NCI-H1105 (cell line): Measurements from ENCODE around the gene STAG1.
A peak's percentile ranks its signal among the peaks of the same experiment; 100 is the strongest.
"Not testable (repeated sequence)": the region's sequence is repeated elsewhere in the genome, so short reads cannot be mapped to it uniquely, and the experiment has no call there.

Source experiments
- DNase-seq: peaks from one replicate; lab custom pipeline; 2025; lab: John Stamatoyannopoulos, UW

Gene STAG1

DNA sequence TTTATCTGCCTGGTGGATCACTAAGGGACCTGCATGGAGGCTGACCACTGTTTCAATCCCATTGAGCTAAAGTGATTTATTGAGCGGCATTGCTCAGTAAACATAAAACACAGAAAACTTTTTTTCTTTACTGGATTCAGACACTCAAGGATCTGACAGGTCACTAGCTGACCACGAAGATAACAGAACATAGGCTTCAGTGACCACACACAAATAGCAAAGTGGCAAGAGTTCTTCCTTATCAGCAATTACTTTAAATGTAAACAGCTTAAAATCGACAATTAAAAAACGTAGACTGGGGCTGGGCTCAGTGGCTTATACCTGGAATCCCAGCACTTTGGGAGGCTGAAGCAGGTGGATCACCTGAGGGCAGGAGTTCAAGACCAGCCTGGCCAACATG lies 48.7 kb downstream of the STAG1 start:
- DNase-seq, result no peak

DNA sequence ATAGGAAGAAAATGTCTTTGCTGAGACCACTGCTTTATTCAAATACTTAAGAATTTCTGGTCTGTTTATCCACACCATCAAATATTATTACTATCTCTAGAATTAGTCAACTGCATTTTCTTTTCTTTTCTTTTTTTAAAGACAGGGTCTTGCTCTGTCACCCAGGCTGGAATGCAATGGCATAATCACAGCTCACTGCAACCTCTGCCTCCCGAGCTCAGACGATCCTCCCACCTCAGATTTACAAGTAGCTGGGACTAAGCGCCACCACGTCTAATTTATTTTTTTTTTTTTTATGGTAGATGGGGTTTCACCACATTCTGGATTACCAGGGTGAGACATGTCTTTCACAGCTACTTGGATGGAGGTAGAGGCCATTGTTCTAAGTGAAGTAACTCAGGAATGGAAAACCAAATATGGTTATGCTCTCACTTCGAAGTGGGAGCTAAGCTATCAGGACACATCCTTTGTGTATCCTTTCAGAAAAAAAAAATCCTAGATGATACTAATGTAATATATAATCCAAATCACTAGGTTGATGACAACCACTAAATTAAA lies 52.8 kb downstream of the STAG1 start:
- no peak for DNase-seq

DNA sequence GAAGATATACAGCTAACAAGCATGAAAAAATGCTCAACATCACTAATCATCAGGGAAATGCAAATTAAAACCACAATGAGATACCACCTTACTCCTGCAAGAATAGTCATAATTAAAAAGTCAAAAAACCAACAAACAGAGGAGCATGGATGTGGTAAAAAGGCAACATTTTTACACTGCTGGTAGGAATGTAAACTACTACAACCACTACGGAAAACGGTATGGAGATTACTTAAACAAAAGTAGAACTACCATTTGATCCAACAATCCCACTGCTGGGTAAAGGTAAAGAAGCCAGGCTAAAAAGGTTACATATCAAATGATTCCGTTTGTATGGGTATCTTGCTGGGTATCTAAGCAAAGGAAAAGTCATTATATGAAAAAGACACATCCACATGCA lies 53.8 kb downstream of the STAG1 start:
- DNase-seq, result no peak

DNA sequence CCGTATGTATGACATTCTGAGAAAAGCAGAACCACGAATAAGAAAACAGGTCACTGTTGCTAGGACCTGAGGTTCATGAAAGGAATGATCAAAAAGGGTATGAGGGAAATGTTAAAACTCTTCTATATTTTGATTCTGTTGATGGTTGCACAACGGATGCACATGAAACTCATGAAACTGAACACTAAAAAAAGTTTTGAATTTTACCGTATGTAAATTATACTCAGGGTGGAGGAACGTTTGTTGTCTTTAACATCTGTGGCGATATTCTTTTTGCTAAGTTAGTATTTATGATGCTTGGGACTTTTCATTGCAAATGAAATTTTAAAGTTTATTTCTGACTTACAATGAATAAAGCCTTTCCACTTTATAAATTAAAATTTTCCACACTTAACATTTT lies 55.4 kb downstream of the STAG1 start:
- DNase-seq, result no peak

DNA sequence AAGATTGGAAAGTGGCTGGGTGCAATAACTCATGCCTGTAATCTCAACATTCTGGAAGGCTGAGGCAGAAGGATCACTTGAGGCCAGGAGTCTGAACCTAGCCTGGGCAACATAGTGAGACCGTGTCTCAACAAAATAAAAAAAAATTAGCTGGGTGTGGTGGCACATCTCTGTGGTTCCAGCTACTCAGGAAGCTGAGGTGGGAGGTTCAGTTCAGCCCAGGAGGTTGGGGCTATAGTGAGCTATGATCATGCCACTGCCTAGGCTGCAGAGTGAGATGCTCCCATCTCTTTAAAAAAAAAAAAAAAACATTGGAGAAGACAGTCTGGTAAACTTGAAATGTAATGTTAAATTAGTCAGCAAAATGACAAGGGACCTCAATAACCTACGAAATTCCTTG lies 57.9 kb downstream of the STAG1 start:
- no peak for DNase-seq

DNA sequence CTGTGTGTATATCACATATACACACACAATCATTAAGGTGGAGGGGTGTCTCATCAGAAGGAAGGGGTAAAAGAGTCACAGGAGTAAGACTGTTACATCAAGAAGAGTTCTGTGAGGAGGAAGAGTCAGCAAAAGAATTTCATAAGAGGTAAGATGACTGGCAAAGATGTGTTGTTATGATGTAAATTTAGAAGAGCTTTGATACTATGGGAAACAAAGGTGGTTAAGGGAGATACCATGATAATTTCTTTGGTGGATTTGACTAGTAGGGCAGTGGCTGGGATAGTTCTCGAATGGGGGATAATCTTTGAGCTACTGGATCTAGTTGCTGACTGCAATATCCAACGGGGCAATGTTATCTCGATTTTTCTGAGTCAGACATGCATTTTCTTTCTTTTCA lies 61.6 kb downstream of the STAG1 start:
- DNase-seq, result no peak

DNA sequence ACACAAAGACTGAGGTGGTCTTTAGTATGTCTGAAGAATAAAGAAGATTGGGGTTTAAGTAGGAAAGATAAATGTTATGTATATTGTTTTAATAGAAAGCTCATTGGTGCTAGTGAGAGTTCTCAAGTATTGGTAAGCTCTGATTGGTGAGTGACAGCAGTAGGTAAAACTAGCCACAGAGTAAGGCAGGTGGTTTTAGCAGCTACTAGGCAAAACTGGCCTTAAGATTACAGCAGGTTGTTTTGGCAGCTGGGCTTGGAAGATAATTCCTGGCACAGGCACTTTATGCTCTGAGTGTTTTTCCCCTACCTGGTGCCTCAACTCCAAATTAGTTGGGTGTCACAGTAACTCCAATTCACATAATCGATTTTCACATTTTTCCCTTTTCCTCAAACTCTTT lies 66.3 kb downstream of the STAG1 start:
- no peak for DNase-seq

DNA sequence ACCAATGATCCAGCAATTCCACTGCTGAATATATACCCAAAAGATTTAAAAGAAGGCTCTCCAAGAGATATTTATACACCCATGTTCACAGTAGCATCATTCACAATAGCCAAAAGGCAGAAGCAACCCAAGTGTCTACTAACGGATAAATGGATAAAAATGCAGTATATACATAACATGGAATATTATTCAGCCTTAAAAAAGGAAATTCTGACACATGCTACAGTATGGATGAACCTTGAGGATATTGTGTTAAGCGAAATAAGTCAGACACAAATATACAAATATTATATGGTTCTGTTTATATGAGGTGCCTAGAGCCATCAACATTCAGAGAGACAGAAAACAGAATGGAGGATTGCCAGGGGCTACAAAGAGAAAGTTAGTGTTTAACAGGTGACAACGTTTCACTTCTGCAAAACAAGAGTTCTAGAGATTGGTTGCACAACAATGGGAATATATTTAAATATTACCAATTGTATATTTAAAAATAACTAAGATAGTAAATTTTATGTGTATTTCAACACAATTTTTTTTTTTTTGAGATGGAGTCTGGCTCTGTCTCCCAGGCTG lies 69.4 kb downstream of the STAG1 start:
- no peak for DNase-seq

DNA sequence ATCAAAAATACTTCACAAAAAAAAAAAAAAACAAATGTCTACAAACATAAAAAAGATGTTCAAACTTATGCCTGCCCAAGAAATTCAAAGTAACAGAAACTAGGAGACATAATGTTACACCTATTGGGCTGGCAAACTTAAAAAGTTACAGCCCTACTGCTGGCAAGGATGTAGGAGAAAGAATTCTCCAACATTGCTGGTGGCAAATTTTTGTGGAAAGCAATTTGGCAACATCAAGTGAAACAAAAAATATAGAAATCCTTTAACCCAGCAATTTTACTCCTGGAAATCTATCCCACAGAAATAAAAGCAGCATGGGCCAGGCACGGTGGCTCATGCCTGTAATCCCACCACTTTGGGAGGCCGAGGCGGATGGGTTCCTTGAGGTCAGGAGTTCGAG lies 73.2 kb downstream of the STAG1 start:
- no peak for DNase-seq

DNA sequence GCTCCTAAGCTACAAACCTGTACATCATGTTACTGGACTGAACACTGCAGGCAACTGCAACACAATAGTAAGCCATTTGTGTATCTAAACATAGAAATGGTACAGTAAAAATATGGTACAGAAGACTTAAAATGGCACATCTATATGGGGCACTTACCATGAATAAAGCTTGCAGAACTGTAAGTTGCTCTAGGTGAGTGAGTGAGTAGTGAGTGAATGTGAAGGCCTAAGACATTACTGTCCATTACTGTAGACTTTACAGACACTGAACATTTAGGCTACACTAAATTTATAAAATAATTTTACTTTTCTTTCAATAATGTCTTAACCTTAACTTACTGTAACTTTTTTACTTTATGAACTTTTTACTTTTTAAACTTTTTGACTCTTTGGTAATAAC lies 76.2 kb downstream of the STAG1 start:
- no peak for DNase-seq

DNA sequence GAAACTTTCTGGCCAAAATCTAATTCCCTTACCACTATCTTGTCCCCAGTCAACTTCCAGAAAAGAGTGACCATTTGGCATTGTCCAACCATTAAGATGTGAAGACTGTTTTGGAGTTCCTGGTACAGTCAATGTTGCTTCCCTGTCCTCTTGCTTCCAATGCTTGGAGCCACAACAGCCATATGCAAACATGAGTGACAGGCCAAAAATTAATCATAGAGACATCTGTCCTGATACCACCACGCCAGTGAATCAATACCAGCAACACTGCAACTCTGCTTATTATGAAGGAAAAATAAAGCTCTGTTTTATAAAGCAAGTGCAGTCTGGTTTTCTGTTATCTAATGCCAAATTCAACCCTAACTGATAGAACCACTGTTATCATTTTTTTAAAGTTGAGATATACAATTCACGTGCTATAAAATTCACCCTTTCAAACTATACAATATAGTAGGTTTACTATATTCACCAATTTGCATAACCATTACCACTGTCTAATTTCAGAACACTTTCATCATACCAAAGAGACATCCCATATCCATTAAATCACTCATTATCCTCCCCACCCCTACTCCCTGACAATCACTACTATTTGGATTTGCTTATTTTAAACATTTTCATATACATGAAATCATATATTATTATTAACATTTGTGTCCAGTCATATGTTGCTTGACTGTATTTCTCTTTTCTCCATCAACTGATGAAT lies 76.9 kb downstream of the STAG1 start:
- DNase-seq, result no peak

DNA sequence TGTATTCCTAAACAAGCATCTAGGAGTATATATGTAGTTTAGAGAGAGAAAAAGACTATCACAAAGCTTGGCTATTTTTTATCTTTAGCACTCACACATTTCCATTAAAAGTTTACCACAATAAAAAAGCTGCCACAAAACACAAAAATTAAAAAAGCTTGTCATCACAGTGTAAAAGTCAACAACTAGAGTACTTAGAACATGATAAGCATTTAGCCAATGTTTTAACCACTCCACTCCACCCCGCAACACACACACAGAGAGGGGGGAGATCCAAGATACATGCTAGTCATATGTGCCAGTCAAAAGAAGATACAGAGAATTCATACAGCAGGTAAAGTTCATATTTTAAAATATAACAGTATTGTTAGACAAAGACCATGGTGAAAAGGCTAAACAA lies 79.7 kb downstream of the STAG1 start:
- no peak for DNase-seq

DNA sequence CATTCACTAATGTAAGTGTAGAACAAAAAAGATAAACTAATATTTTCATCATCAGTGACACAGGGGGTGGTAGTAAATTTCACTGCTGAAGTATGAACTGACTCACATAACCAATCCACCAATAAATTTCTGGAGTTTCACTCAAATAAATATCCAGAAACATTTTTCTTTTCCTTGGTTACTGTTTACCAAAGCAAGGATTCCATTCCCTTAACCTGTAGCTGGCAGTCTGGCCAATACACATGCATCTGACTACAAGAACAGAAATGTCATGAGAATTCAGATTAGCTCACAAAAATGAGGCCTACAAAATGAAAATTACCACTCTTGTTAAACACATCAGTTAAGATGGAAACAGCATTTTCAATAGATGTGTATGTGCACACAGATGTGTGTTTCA lies 80.3 kb downstream of the STAG1 start:
- no peak for DNase-seq

DNA sequence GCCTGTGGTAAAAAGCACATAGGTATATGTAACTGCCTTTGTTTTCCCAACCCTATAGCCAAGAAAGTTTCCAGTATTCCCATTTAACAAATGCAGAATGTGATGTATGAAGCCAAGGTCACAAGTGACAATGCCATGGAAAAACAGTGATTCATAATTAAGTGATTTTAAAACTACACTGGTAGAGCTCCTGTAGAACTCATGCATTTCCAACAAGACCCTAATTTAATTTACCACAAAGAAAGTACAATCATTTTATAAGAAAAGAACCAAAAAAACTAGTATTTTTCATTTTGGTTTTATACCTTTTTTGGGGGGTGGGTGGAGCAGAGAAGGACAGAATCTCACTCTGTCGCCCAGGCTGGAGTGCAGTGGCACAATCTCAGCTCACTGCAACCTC lies 82.0 kb downstream of the STAG1 start:
- DNase-seq, result no peak

DNA sequence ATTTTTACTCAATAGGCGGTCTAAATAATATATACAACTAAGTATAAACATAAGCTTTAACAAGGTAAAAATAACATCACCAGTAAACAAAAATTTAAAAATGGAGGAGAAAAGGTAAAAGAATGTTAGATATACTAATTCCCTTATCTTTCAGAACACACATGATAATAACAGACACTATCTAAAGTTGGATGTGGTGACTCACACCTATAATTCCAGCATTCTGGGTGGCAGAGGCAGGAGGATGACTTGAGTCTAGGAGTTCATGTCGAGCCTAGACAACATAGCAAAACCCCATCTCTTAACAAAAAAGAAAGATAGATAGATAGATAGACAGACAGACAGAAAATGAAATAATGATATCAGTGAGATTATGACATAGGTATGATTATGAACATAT lies 85.1 kb downstream of the STAG1 start:
- no peak for DNase-seq

DNA sequence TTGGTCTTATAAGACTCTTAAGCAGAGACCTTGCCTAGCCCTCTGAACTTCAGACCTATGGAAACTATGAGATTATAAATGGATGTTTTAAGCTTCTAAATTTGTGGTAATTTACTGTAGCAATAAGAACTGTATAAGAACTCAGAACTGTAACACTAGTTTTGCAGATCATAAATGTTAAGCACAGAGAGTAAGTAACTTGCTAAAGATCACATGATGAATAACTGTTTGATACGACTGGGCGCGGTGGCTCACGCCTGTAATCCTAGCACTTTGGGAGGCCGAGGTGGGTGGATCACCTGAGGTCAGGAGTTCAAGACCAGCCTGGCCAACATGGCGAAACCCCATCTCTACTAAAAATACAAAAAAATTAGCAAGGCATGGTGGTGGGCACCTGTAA lies 85.9 kb downstream of the STAG1 start:
- DNase-seq, result not testable (repeated sequence)

DNA sequence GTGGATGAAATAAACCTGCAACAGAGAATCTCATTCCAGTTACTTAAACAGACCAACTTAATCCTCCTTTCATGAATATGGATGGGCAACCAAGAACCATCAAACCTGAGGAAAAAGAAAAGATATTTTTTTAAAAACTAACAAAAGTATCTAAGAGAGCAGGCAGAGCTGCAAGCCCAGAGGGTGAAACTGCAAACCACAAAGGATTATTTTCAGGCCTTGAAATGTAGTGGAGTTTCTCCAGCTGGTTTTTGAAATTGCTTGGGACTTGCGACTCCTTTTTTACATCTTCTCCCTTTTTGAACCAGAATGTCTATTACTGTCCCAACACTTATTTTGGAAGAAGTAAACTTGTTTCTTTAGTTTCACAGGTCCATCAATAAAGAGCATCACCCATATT lies 87.4 kb downstream of the STAG1 start:
- no peak for DNase-seq

DNA sequence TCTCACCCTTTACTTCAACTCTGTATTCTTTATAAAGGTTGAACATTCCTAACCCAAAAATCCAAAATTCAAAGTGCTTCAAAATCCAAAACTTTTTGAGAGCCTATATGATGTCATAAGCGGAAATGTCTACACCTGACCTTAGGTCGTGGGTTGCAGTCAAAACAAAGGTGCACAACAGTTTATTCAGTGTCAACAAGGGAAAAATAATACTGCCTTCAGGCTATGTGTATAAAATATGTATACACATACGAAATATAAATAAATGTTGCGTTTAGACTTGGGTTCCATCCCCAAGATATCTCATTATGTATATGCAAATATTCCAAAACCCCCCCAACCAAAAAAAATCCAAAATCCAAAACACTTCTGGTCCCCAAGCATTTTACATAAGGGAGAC lies 90.9 kb downstream of the STAG1 start:
- no peak for DNase-seq

DNA sequence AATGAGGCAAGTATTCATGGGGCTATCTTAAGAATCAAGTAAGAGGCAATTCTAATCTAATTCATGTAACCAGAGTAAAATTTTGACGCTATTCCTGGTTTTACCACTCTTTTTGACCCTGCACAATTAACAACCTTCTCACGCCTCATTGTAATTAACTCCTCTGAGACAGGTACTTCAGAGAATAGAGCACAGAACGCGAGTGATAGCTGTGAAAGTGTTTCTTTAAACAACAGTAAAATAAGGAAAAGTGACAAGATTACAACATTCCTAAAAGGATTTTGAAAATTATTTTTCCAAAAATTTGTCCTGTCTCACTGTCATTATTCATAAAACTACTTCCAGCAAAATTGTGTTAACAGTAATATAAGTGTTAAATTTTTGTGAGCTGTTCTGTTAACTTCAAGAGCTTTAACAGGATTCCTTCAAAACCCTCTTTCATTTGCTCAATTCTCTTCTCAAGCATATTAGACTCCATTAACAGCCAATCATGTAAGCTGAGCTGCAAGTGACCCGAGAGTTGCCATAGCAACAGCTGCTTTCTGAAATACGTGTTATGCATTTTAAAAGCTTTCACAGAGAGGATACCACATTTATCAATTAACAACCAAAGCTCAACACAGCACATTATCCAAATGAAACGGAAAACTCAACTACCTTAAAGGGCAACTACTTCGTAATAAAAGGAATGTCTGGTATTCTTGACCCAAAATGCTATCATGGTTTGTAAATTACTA lies 93.1 kb downstream of the STAG1 start:
- peak; percentile 49 for DNase-seq

DNA sequence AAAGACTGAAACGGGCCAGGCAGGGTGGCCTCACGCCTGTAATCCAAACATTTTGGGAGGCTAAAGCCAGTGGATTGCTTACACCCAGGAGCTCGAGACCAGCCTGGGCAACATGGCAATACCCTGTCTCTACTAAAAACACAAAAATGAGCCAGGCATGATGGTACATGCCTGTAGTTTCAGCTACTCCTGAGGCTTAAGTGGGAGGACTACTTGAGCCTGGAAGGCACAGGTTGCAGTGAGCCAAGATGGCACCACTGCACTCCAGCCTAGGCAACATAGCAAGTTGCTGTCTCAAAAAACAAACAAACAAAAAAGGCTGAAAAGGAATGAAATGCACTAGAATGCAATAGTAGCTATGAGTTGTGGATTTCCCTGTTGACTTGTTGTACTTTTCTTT lies 94.7 kb downstream of the STAG1 start:
- DNase-seq, result peak; percentile 15

DNA sequence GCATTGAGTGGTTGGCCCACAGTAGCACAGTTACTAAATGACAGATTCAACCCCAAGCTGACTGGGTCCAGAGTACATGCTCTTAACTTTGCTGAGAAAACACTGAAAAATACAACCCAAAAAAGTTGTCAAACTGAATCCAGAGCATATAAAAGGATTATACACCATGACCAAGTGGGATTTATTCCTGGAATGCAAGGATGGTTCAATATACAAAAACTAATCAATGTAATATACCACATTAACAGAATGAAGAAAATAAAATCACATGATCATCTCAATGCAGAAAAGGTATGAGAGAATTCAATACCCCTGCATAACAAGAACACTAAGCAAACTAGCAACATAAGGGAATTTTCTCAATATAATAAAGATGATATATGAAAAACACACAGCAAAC lies 98.5 kb downstream of the STAG1 start:
- DNase-seq, result no peak

DNA sequence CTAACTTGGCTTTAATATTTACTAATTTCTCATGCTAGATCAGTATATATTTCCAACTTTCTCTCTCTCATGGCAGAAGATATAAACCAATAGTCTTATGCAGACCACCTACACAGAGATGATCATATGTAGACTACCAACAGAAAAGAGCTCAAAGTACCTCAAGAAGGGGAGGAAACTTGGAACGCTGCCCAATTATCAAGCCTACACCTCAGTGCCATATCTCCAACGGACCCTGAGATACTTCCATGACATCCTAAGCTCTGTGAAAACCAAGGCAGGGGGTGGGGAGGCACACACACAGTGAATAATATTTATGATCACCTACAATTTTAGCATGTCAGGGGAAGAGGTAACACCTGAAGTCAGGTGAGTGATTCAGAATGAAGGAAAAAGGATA lies 100.6 kb downstream of the STAG1 start:
- DNase-seq, result no peak

DNA sequence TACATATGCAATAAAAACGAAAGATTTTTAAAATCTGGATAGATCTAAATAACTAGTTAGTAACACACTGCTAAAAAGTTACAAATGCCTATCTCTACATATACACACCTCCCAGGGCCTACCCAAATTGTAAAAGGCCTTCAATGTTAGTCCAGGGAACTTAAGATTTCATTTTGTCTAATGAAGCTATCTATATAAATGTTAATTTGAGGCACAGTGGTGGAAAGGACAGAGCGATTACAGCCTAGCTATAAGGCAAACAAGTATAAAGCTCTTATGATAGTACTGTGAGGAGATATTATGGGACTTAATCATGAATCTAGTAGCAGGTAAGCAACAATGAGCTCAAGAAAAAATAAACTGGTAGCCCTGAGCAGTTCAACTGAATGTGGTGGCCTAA lies 101.7 kb downstream of the STAG1 start:
- no peak for DNase-seq
